ENCODE measurements around the gene SLC34A1.
"Not testable (repeated sequence)": the region's sequence is repeated elsewhere in the genome, so short reads cannot be mapped to it uniquely, and the experiment has no call there.

The SLC34A1 gene, protein sequence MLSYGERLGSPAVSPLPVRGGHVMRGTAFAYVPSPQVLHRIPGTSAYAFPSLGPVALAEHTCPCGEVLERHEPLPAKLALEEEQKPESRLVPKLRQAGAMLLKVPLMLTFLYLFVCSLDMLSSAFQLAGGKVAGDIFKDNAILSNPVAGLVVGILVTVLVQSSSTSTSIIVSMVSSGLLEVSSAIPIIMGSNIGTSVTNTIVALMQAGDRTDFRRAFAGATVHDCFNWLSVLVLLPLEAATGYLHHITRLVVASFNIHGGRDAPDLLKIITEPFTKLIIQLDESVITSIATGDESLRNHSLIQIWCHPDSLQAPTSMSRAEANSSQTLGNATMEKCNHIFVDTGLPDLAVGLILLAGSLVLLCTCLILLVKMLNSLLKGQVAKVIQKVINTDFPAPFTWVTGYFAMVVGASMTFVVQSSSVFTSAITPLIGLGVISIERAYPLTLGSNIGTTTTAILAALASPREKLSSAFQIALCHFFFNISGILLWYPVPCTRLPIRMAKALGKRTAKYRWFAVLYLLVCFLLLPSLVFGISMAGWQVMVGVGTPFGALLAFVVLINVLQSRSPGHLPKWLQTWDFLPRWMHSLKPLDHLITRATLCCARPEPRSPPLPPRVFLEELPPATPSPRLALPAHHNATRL

DNA sequence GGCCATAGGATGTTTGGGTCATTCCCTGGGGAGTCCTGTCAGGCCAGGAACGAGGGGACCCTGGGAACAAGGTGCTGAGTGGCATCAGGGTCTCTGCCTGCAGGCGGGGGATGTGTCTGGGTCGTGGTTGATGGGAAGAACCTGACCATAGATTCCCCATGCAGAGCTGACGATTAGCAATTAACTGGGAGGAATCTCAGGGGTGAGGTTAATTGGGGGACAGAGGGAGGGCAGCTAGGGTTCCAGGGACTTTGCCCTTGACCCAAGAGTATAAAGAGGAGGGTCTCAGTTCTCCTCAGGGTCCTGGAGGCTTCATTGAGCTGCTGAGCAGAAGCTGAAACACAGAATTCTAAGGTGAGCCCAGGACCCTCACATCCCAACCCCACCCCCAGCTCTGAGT lies at the start of gene SLC34A1:
Gene SLC34A1, plus strand, starts transcription at position 301 of the 400 bp plus-strand sequence. CDS start 1,308 bp downstream, outside the sequence.
- DNase-seq = no peak

DNA sequence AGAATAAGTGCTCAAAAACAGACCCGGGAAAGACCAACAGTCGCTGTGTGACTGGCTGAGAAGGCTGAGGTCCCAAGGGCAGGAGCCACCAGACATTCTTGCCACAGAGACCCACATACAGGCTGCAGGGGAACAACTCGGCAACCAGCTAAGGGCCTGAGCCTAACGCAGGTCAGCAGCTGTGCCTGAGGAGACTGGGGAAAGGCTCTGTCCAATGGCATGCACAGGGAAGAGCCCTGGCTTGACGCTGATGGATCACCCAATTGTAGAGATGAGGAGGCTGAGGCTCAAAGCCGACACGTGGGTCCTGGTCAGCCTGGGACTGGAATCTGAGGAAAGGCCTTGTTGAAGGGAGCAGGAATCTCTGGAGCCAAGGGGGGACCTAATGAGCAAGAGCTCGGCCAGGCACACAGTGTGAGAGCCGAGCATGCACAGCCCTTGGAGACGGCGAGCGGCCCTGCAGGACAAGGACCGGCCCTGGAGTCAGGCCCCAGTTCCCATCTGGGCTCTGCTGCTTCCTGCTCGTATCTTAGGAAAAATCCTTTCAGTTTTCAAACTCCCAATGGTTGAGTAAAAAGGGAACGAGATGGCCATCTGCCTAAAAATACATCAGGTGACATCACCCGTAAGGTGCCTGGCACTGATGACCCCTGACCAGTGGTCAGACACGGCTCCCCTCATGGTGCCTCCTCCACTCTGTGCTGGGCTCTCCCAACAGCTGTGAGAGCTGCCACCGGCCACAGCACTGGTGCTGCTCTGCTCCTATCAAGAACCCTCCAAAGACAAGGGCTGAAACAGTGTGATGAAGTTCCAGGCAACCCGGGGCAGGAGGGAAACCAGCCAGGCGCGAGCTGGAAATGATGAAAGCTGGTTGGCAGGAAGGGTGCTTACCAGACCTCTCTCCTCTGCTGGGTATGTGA lies 49.2 kb upstream of the SLC34A1 start:
- DNase-seq = no peak

DNA sequence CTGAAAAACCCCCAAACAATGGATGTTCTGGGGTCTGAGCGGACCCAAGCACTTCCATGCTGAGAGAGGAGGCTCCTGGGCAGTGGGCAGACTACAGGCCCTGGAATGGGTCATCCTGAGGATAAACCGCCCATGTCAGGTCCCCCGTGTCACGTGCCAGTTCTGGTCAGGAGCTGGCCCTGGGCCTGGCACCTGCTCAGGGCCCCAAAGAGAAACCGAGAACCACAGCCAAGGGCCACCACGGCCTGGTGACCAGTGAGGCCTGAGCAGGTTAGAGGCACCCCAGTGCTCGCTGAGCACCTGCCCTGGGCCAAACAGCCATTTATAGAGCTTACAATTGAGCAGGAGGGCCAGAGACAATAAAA lies 48.6 kb upstream of the SLC34A1 start:
- DNase-seq = no peak

DNA sequence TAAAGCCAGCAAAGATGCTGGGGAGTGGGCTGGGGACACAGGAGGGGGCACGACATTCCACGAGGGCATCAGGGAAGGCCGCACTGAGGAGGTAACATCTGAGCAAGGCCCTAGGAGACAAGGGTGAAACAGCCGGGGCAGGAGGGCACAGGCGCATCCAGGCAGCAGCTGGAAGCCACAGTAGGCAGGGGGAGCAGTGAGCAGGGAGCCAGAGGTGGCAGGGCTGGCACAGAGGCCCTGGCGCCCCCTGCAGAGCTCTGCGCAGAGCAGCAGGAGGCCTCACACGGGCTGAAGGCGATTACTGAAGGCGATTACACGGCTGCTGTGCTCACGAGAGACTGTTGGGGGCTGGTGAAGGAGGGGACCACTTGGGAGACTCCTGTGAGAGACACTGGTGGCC lies 48.1 kb upstream of the SLC34A1 start:
- DNase-seq = no peak

DNA sequence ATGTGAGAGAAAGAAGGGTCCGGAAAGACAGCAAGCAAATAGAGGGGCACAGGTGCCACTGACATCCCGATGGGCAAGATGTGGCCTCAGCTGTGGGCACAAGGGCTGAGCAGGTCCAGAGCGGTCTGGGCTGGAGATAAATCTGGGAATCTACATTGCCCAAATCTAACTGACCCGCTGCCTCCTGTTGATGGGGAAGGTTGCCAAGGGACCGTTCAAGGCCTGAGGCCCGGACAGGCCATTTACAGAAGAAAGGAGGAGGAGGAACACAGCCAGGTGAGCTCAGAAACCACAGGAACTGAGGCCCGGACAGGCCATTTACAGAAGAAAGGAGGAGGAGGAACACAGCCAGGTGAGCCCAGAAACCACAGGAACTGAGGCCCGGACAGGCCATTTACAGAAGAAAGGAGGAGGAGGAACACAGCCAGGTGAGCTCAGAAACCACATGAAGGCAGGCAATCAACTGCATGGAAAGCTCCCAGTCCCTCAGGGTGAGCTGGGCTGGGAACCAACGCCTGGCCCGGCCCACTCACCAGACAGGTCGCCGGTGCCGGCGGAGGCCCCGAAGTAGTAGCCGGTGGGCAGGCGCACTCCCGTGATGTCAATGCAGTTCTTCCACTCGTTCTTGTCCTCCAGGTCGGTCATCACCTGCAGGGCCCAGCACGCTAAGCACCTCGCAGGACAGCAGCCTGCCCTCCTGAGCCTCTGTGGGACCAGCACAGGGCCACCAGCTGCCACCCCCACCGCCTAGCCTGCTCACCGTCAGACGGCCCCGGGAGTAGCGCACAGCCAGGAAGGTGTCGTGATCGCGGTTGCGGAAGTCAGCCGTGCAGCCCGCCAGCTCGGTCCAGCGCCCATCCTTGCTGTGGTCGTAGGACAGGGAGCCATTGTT lies 47.4 kb upstream of the SLC34A1 start:
- no peak for DNase-seq

DNA sequence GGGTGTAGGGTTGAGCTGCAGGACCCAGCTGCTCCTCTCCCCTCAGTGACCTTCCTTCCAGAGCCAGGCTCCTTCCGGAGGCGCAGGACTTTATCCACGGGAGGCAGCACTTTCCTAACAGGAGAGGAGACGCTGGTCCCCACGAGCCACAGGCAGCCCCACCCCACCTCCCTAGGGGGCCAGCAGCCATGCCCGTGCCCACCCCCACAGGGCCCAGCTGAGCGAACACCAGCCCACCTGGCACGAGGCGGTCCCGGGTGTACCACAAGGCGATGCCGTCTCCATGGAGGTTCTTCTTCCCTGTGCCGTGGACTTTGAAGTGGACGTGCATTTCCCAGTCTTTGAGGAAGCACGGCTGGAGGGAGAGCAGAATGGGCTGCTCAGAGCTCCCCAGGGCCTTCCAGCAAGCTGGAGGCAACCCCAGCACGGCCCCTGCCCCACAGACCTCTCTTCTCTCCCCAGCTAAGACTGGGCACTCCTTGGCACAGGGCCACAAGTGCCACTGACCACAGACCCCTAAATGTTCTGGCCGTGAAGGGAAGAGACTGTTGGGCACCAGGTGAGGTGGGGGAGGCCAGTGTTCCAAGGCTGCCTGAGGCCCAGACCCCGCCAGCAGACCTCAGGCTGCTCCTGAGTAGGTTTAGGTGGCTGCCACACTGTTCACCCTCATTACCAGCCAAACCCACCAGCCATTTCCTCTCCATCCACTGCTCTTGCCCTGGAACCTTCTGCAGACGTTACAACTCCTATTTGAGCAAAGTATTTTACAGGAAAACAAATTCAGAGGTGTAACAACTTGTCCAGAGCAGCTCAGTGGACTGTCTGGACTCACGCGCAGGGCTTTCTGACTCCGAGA lies 45.8 kb upstream of the SLC34A1 start:
- DNase-seq = no peak

DNA sequence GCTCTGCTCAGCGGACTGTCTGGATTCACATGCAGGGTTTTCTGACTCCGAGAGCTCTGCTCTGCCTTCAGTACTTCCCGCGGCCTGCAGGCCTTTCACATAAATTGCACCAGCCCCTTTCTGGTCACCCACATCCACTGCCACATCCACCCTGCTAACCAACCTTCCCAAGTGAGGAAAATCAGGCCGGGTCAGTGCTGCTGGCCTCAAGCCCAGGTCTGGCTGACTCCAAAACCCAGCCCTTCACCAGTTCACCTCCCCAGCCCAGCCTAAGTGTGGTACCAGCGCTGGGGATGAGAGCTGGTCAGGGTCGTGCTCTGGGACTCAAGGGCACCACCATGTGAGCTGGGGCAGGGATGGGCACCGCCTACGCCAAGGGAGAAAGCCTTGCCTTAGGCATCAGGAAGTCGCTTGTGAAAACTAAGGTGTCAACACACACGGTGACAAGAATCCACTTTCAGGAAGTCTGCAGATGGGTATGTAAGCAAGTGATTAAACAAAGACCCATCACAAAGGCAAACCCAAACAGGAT lies 45.1 kb upstream of the SLC34A1 start:
- no peak for DNase-seq

DNA sequence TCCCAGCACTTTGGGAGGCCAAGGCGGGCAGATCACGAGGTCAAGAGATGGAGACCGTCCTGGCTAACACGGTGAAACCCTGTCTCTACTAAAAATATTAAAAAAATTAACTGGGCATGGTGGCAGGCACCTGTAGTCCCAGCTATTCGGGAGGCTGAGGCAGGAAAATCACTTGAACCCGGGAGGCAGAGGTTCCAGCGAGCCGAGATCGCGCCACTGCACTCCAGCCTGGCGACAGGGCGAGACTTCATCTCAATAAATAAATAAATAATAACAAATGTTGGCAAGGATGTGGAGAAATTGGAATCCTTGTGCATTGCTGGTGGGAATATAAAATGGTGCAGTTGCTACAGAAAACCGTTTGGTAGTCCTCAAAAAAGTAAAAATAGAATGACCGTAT lies 41.2 kb upstream of the SLC34A1 start:
- DNase-seq = not testable (repeated sequence)

DNA sequence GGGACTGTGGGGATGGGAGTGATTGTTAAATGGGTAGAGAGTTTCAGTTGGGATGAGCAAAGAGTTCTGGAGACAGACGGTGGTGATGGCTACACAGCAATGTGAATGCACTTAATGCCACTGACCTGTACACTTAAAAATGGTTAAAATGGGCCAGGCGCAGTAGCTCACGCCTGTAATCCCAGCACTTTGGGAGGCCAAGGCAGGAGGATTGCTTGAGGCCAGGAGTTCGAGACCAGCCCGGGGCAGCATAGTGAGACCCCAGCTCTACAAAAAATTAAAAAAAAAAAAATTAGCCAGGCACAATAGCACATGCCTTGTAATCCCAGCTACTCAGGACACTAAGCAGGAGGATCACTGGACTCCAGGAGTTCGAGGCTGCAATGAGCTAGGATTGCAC lies 40.5 kb upstream of the SLC34A1 start:
- no peak for DNase-seq

DNA sequence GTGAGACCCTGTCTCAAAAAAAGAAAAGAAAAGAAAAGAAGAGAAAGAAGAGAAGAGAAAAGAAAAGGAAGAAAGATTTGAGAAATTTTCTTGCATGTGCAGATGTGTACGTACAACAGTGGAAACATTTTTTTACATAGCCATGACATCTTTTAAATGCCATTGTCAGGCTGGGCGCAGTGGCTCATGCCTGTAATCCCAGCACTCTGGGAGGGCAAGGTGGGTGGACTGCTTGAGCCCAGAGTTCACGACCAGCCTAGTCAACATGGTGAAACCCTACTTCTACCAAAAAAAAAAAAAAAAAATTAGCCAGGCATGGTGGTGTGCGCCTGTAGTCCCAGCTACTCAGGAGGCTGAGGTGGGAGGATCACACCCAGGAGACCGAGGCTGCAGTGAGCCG lies 39.3 kb upstream of the SLC34A1 start:
- DNase-seq = no peak

DNA sequence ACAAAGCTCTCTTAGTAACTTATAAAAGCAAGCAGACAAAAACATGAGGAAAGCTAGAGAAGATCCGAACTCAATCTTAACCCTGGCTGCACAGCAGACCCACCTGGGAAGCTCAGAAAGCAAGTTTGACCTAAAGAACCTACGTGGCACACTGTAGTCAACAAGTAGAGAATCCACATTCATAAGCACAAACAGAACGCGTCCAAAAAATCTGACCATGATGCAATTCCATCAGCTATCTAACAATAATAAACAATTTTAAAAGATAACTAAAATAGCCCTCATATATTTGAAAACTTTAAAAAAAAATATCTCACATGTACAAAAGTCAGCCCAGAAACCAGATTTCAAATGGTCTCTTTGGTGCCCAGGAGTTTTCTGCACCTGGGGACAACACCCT lies 37.4 kb upstream of the SLC34A1 start:
- no peak for DNase-seq

DNA sequence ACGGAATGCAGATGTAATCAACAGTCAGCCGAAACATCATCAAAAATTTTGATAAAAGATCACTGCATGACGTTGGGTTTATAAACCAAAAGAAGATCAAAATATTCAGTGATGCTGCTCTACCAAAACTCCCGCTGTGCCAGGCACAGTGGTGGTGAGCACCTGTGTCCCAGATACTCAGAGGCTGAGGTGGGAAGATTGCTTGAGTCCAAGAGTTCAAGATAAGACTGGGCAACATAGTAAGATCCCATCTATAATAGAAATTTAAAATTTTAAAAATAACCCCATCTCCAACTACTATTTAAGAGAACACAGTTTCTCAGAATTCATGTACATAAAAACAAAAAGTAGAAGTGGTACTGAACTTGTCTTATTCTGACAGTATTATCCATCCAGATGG lies 36.5 kb upstream of the SLC34A1 start:
- DNase-seq = no peak

DNA sequence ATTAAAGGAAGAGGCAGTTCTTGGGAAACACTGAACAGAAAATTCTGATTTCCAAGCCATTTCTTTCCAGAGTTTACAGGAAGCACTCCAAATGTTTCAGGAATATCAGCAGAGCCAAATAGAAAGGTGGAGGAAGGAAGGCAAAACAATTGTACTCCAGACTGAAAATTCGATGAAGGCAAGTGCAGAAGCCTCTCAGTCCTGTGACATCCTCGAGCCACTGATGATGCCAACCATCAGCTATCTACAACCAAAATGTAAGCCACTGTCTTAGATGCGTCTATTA lies 34.9 kb upstream of the SLC34A1 start:
- no peak for DNase-seq

DNA sequence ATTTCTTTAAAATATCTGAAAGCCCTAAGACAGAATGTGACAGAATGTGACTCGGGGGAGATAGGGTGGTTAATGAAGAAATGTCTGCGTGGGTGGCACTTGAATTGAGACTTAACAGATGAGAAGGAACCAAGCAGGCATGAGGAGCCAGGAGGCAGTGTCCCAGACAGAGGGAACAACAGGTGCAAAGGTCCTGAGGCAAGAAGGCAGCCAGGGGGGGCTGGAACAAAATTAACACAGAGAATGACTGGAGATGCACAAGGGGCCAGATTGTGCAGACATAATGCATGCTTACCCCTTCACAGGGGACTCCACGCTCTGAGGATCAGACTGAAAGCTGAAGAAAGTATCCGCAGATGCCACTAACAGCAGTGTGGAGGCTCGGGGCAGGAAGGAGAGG lies 34.5 kb upstream of the SLC34A1 start:
- no peak for DNase-seq

DNA sequence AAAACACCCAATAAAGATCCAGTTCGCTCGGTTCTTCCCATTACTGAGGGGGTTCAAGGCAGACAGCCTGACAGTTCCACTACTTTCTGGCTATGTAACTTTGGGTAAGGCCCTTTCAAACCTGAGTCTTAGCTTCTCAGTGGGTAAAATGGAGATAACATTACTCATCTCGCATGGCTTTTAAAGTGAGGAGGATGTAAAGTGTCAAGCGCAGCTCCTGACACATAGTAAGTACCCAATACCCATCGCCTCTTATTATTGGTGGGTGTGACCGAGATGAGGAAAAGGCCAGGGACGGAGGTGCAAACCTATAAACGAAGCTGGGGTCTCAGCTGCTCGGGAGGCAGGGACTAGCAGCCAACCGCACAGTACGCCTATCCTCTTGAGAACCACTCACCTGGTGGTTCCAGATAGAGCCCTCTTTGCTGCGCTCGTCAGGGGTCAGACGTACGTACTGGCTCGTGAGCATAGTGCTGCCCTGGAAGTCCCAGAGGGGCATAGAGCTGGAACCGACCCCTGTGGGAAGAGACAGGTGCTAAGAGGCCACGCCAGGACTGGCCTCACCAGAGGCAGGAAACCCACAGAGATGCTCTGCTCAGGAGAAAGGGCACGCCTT lies 33.4 kb upstream of the SLC34A1 start:
- DNase-seq = no peak

DNA sequence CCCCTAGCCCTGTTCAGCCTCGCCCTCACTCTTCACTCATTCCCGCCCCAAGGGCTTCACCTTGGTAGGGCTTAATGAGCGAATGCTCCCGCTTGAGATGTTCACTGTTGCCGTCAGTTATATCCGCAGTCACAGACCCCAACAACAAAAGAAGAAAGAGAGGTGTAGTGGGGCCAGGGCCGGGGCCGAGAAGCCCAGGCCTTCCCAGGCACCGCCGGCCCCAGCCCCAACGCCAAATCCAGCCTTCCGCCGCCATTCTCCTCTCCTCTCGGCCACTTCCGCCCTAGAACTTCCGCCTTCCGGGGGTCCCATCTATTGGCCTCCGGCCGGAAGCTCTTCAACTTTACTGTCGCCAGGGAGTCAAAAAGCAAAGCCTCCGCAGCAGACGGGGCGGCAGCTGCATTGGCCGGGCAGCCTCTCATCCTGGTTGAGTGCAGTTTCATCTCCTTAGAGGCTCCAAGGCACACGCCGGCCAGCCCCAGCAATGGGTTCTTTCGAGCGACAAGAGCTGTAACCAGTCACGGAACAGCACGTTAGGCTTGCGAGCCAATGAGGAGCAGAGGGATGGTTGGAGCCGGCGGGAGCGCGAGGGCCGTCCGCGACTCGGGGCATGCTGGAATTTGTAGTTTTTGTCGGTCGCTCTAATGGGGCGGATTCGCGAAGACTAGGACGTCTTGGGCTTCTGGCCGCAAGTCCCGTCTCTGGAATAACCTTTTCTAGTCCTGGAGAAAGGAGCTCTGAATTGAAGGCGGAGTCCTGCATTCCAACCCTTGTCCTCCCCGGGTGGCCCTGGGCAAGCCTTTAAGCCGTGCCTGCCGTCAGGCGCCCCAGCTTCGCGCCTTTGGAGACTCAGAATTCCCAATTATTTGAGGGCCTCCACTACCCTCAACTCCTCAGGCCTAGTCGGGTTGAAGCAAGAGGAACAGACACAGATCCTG lies 32.6 kb upstream of the SLC34A1 start, which contains the start of gene LMAN2:
Gene LMAN2, minus strand, starts transcription at position 277 of the 938 bp plus-strand sequence. Its CDS starts 21 bp downstream, at position 256.
- DNase-seq = peak; percentile 97

DNA sequence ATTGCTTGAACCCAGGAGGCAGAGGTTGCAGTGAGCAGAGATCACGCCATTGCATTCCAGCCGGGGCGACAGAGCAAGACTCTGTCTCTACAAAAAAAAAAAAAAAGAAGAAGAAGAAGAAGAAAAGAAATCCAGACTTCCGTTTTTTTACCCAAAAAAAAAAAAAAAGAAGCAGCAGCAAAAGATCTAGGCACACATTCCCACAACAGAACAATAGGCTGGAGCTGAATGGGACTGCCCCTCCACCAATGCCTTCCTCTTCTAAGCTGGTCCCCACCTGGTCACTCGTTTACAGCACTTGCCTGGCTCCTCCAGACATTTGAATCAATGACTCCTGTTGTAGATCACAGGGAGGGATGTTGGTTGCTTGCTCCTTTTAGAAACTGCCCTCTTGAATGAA lies 31.1 kb upstream of the SLC34A1 start:
- no peak for DNase-seq

DNA sequence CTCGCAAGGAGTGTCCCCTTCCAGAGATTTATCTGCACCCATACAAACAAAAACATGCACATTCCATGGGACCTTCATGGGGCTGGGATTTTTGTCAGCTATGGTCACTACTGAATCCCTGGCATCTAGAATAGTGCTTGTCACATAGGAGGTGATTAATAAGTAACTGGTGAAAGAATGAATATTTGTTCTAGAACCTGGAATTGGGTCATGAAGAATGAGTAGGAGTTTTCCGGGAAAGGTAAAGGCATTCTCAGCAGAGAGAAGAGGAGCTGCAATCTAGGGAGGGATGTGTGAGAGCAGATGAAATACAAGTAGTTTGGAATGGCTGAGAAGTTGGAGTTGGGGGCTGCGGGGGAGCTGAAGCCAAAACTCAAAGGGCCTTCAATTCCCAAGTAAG lies 30.0 kb upstream of the SLC34A1 start:
- DNase-seq = no peak

DNA sequence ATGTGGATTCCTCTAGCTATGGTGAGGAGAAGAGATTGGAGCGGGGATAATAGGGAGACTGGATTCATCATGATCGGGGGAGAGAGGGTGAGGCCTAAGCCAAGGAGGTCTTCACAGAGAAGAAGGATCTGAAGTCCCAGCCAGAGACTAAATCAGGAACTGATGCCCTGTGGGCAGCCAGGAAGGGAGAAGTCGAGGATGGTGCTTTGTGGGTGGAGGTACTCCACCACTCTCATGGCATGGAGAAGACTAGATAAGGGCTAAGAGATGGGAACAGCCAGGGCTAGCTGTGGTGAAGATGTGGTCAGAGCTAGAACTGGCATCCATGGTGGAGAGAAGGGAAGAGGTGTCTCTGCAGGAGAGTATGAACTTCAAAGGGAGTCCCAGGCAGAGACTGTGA lies 29.5 kb upstream of the SLC34A1 start:
- DNase-seq = no peak
